IMR-90 (cell line): ENCODE data around the gene LZIC. TPM values are rescaled to one million over a fixed set of nuclear protein-coding genes. Genes with fewer than 3 reads are reported as not detected.

Source experiments
- ATAC-seq: fragments of 200-7000 bp; cut with Tn5 transposase; 2 replicates; pipeline ENCODE4 v1.9.1; 2020; ENCODE audit warnings: low read depth, mild to moderate bottlenecking, moderate library complexity
- BruUV-seq: library from RNA; stranded (reverse); fragments of 400-500 nt; replicated peaks from 2 replicates; lab custom pipeline; 2021; lab: Mats Ljungman, UMichigan
- CTCF ChIA-PET: fragments of 300-600 bp; formaldehyde crosslinking; extraction: SDS; loops from one replicate; lab custom pipeline; 2021; ENCODE audit warnings: antibody characterized with exemption; lab: Yijun Ruan, JAX
- POLR2A ChIA-PET: fragments of 300-600 bp; sonication (Branson Sonifier 250); formaldehyde crosslinking; loops from one replicate; lab custom pipeline; 2022; ENCODE audit warnings: antibody characterized with exemption; ENCODE audit not compliant: unreplicated experiment; lab: Charles Lee
- DNase-seq: peaks from one replicate; pipeline ENCODE4 v3.0.0; 2013
- H2AFZ ChIP-seq: replicated peaks from 2 replicates; pipeline ENCODE3; 2013; ENCODE audit warnings: low read length, mild to moderate bottlenecking; ENCODE audit not compliant: poor library complexity
- H2AK5ac ChIP-seq: 2 replicates; pipeline ENCODE4 v1.6.1; 2013; ENCODE audit warnings: low read depth, low read length, inconsistent platforms
- H2AK9ac ChIP-seq: replicated peaks from 2 replicates; pipeline ENCODE3; 2013; ENCODE audit warnings: mild to moderate bottlenecking, low read depth, low read length, moderate library complexity; ENCODE audit not compliant: poor library complexity
- H2BK120ac ChIP-seq: 2 replicates; pipeline ENCODE4 v1.6.1; 2013; ENCODE audit warnings: low read depth, low read length, inconsistent platforms
- H2BK15ac ChIP-seq: 3 replicates; pipeline ENCODE4 v1.6.1; 2013; ENCODE audit warnings: low read depth, low read length, inconsistent platforms
- H2BK20ac ChIP-seq: 2 replicates; pipeline ENCODE4 v1.6.1; 2013; ENCODE audit warnings: low read depth, mild to moderate bottlenecking, inconsistent platforms, low read length, moderate library complexity
- H2BK5ac ChIP-seq: 2 replicates; pipeline ENCODE4 v1.6.1; 2013; ENCODE audit warnings: mild to moderate bottlenecking, low read depth, low read length, inconsistent platforms; ENCODE audit not compliant: poor library complexity, severe bottlenecking
- H3K14ac ChIP-seq: replicated peaks from 2 replicates; pipeline ENCODE4 v1.6.1; 2013; ENCODE audit warnings: low read depth, low read length, inconsistent platforms
- H3K18ac ChIP-seq: 2 replicates; pipeline ENCODE4 v1.6.1; 2013; ENCODE audit warnings: low read depth, low read length, control low read depth
- H3K23ac ChIP-seq: 2 replicates; pipeline ENCODE4 v1.6.1; 2013; ENCODE audit warnings: low read depth, low read length, inconsistent platforms
- H3K27ac ChIP-seq: 2 replicates; pipeline ENCODE4 v1.5.1; 2013; ENCODE audit warnings: mild to moderate bottlenecking, control low read depth, low read length; ENCODE audit not compliant: insufficient read depth
- H3K27me3 ChIP-seq: 2 replicates; pipeline ENCODE4 v1.6.1; 2013; ENCODE audit warnings: low read length; ENCODE audit not compliant: control insufficient read depth, insufficient read depth
- H3K36me3 ChIP-seq: 2 replicates; pipeline ENCODE4 v1.6.1; 2013; ENCODE audit warnings: low read length, mixed read lengths; ENCODE audit not compliant: control insufficient read depth, insufficient read depth
- H3K4ac ChIP-seq: 2 replicates; pipeline ENCODE4 v1.6.1; 2013; ENCODE audit warnings: low read depth, low read length, inconsistent platforms
- H3K4me1 ChIP-seq: 2 replicates; pipeline ENCODE4 v1.6.1; 2013; ENCODE audit warnings: low read length, mixed read lengths; ENCODE audit not compliant: control insufficient read depth, insufficient read depth
- H3K4me2 ChIP-seq: 2 replicates; pipeline ENCODE4 v1.6.1; 2013; ENCODE audit warnings: low read depth, mild to moderate bottlenecking, control low read depth, low read length, moderate library complexity
- H3K4me3 ChIP-seq: 2 replicates; pipeline ENCODE4 v1.5.1; 2013; ENCODE audit warnings: low read depth, mild to moderate bottlenecking, control low read depth, low read length, moderate library complexity; ENCODE audit not compliant: insufficient read depth
- H3K56ac ChIP-seq: 2 replicates; pipeline ENCODE4 v1.6.1; 2013; ENCODE audit warnings: low read length, inconsistent platforms; ENCODE audit not compliant: insufficient read depth; ENCODE audit errors: extremely low read depth
- H3K79me1 ChIP-seq, 2 experiments: 2 replicates each; pipeline ENCODE4 v1.6.1; 2013; ENCODE audit warnings: low read length in 2 of 2, inconsistent platforms in 1 of 2, low read depth in 1 of 2
- H3K9ac ChIP-seq: 2 replicates; pipeline ENCODE4 v1.6.1; 2013; ENCODE audit warnings: low read depth, low read length, control low read depth
- H3K9me1 ChIP-seq: 2 replicates; pipeline ENCODE4 v1.6.1; 2013; ENCODE audit warnings: low read length, inconsistent platforms; ENCODE audit not compliant: insufficient read depth
- H3K9me3 ChIP-seq: 2 replicates; pipeline ENCODE4 v1.6.1; 2013; ENCODE audit warnings: low read length; ENCODE audit not compliant: control insufficient read depth, insufficient read depth
- H4K20me1 ChIP-seq: 2 replicates; pipeline ENCODE4 v1.6.1; 2013; ENCODE audit warnings: low read length, inconsistent platforms; ENCODE audit not compliant: insufficient read depth
- H4K5ac ChIP-seq: 2 replicates; pipeline ENCODE4 v1.6.1; 2013; ENCODE audit warnings: mild to moderate bottlenecking, low read depth, low read length, control low read depth
- H4K8ac ChIP-seq, 2 experiments: 2 replicates each; pipeline ENCODE4 v1.6.1; 2013; ENCODE audit warnings: low read depth in 2 of 2, low read length in 2 of 2, control low read depth in 1 of 2, inconsistent platforms in 1 of 2
- H4K91ac ChIP-seq: 2 replicates; pipeline ENCODE4 v1.6.1; 2013; ENCODE audit warnings: low read depth, low read length, inconsistent platforms; ENCODE audit not compliant: insufficient read depth
- USF2 ChIP-seq: fragments of 150-350 bp; IDR thresholded peaks from 2 replicates; pipeline ENCODE4 v1.6.1; 2017; ENCODE audit warnings: mild to moderate bottlenecking, antibody characterized with exemption, low read length, low read depth
- WGBS, 2 experiments: methylation state at CpG; one replicate each; pipeline versions ENCODE4 v1.1.5 to v1.1.7; 2013; ENCODE audit warnings: missing lambda C conversion rate in 2 of 2; ENCODE audit not compliant: insufficient read length in 1 of 2; ENCODE audit errors: extremely low coverage in 2 of 2; 5-methylcytosine and 5-hydroxymethylcytosine counted together
- dilution Hi-C: fragments of 300-500 bp; cut with HindIII; formaldehyde crosslinking; loops from one replicate; pipeline ENCODE4 v1.14.3; 2018; ENCODE audit warnings: low sequenced_read_pairs; ENCODE audit not compliant: unreplicated experiment
- in situ Hi-C: fragments of 300-500 bp; cut with MboI; formaldehyde crosslinking; loops from 3 replicates; pipeline ENCODE4 v1.14.3; 2019; ENCODE audit warnings: low sequenced_read_pairs, inconsistent platforms, mixed read lengths
- intact Hi-C: fragments of 100-400 bp; cut with micrococcal nuclease; formaldehyde crosslinking; loops from 2 replicates; pipeline ENCODE4 v1.10.0; 2022
- polyA plus RNA-seq, 3 experiments: library from polyadenylated mRNA; depleted of rRNA; stranded (reverse); fragments of >200 nt; gene quantifications; 2 replicates each; pipeline ENCODE4 v1.2.3, GENCODE V29; 2012; ENCODE audit warnings: low replicate concordance in 1 of 3
- total RNA-seq: library from RNA; depleted of rRNA; stranded (reverse); fragments of >200 nt; gene quantifications from 2 replicates; pipeline ENCODE4 v1.2.3, GENCODE V29; 2012

Gene LZIC
- total and polyA plus RNA-seq, 2 of the 4 experiments (the other 2 are of a cell fraction): 11.6 to 19.0 TPM

GRCh38 chr1:9887070-9887469 lies 56.1 kb downstream of the LZIC start:
- Histone ChIP-seq H3K9me1 (peaks cover 38% of the 10 kb centered on the region), H3K23ac (no peak overlapping the region), H4K91ac (no peak overlapping the region), H3K9ac (no peak overlapping the region), H3K4me2 (no peak overlapping the region), H3K14ac (no peak overlapping the region), H4K5ac (no peak overlapping the region), H2BK15ac (no peak overlapping the region), H2AK9ac (peak overlapping the region; percentile 44), H2AK5ac (no peak overlapping the region), H4K8ac (no peak overlapping the region), H3K4ac (0 out of 2 replicates have a peak overlapping the region, but pooled peaks have one; percentile 13), H3K56ac (no peak overlapping the region), H3K27me3 (no peaks in the 10 kb centered on the region), H3K4me1 (peaks cover 28% of the 10 kb centered on the region), H2BK20ac (no peak overlapping the region), H2AFZ (no peak overlapping the region), H3K4me3 (no peak overlapping the region), H3K9me3 (no peaks in the 10 kb centered on the region), H2BK120ac (no peak overlapping the region), H4K20me1 (no peaks in the 10 kb centered on the region; the same call in 1 of the 2 replicates), H3K18ac (no peak overlapping the region), H3K79me1 (peaks cover 14 to 60% of the 10 kb centered on the region in 2 experiments; a peak in 3 of 4 replicates), H3K27ac (no peak overlapping the region), H3K36me3 (no peaks in the 10 kb centered on the region), H2BK5ac (no peak overlapping the region)
- no TSS peak for BruUV-seq
- in situ Hi-C loops: no loop called here
- dilution Hi-C loops: no loop called here
- intact Hi-C loops: no loop called here
- no peak for ATAC-seq
- no CpG with 5 or more reads among the region's 4 CpGs for WGBS, 2 experiments
- no peak for DNase-seq
- ChIA-PET POLR2A (no interaction called here), CTCF (no interaction called here)
- TF ChIP-seq USF2: no peak
